NCI-H2081 treated with DMSO at 0.1 percent for 48 hours (cell line): Measurements from ENCODE around the gene SCN1B.
"Not testable (repeated sequence)": the region's sequence is repeated elsewhere in the genome, so short reads cannot be mapped to it uniquely, and the experiment has no call there.

ENCODE experiments used
- DNase-seq: peaks from one replicate; lab custom pipeline; 2025; lab: John Stamatoyannopoulos, UW

The SCN1B gene

GRCh38 chr19:35017507-35017906 lies 12.8 kb upstream of the SCN1B start:
- DNase-seq, result no peak

- DNase-seq, result no peak
Measured at GRCh38 chr19:35018379-35018778, 11.9 kb upstream of the SCN1B start.

GRCh38 chr19:35019144-35019543 lies 11.1 kb upstream of the SCN1B start:
- DNase-seq, result no peak

- DNase-seq, result no peak
Measured at GRCh38 chr19:35021016-35021415, 9.3 kb upstream of the SCN1B start.

- no peak for DNase-seq
Measured at GRCh38 chr19:35021596-35021995, 8.7 kb upstream of the SCN1B start.

GRCh38 chr19:35022460-35022859 lies 7.8 kb upstream of the SCN1B start:
- no peak for DNase-seq

GRCh38 chr19:35023428-35023827 lies 6.8 kb upstream of the SCN1B start:
- no peak for DNase-seq

- DNase-seq, result no peak
Measured at GRCh38 chr19:35024095-35024494, 6.2 kb upstream of the SCN1B start.

GRCh38 chr19:35025969-35026368 lies 4.3 kb upstream of the SCN1B start:
- DNase-seq, result no peak

- DNase-seq, result no peak
Measured at GRCh38 chr19:35026418-35026817, 3.9 kb upstream of the SCN1B start.

GRCh38 chr19:35027009-35027408 lies 3.3 kb upstream of the SCN1B start:
- no peak for DNase-seq

- no peak for DNase-seq
Measured at GRCh38 chr19:35027851-35028599, 2.2 kb upstream of the SCN1B start.

GRCh38 chr19:35028600-35028885 lies 1.7 kb upstream of the SCN1B start:
- not testable (repeated sequence) for DNase-seq

- not testable (repeated sequence) for DNase-seq
Measured at GRCh38 chr19:35029275-35029736, 964 bp upstream of the SCN1B start.

- DNase-seq, result no peak
Measured at GRCh38 chr19:35029737-35030256, 473 bp upstream of the SCN1B start.

- no peak for DNase-seq
Measured at GRCh38 chr19:35031072-35031881, 1.0 kb downstream of the SCN1B start.

GRCh38 chr19:35032356-35032865 lies 2.1 kb downstream of the SCN1B start:
- no peak for DNase-seq

- no peak for DNase-seq
Measured at GRCh38 chr19:35033067-35034004, 3.1 kb downstream of the SCN1B start.

- DNase-seq, result no peak
Measured at GRCh38 chr19:35034005-35034502, 3.8 kb downstream of the SCN1B start.

- DNase-seq, result no peak
Measured at GRCh38 chr19:35034588-35035382, 4.5 kb downstream of the SCN1B start.
